HEK293 (cell line): Measurements from ENCODE around the gene CRIM1.
A peak's percentile ranks its signal among the peaks of the same experiment; 100 is the strongest.

Experiments used
- CTCF ChIA-PET: fragments of 350-600 bp; formaldehyde crosslinking; extraction: SDS; loops from one replicate; lab custom pipeline; 2021; ENCODE audit warnings: antibody characterized with exemption; lab: Yijun Ruan, JAX
- POLR2A ChIA-PET: fragments of 300-600 bp; formaldehyde crosslinking; extraction: SDS; loops from one replicate; lab custom pipeline; 2020; ENCODE audit warnings: antibody characterized with exemption, inconsistent platforms; lab: Yijun Ruan, JAX
- H3K27ac ChIP-seq: fragments of 200-500 bp; sonication (Bioruptor generic); 2 replicates; pipeline ENCODE4 v1.5.1; 2014; ENCODE audit warnings: low read depth, low read length, control low read depth, inconsistent platforms; ENCODE audit errors: extremely low read depth
- H3K36me3 ChIP-seq, 2 experiments: fragments of 200-500 bp in 1 of 2; sonication (Bioruptor generic) in 1 of 2; 1 replicate in 1 of 2; 2 replicates in 1 of 2; pipeline ENCODE4 v1.5.1; 2014 to 2017; ENCODE audit warnings: inconsistent platforms in 2 of 2, low read length in 2 of 2; ENCODE audit not compliant: control insufficient read depth in 2 of 2, insufficient read depth in 1 of 2
- H3K4me1 ChIP-seq: fragments of 200-500 bp; sonication (Bioruptor generic); 2 replicates; pipeline ENCODE4 v1.5.1; 2014; ENCODE audit warnings: mild to moderate bottlenecking, low read length, inconsistent platforms; ENCODE audit not compliant: control insufficient read depth, insufficient read depth
- H3K4me3 ChIP-seq: 2 replicates; pipeline ENCODE4 v1.5.1; 2011; ENCODE audit warnings: low read depth, mild to moderate bottlenecking, control low read depth, low read length, moderate library complexity
- H3K9me3 ChIP-seq: fragments of 200-500 bp; sonication (Bioruptor generic); 2 replicates; pipeline ENCODE4 v1.5.1; 2014; ENCODE audit warnings: low read depth, low read length, inconsistent platforms; ENCODE audit not compliant: control insufficient read depth, insufficient read depth
- MZF1 ChIP-seq: fragments of 450-650 bp; formaldehyde crosslinking; IDR thresholded peaks from 2 replicates; pipeline ENCODE4 v1.5.1; 2017; ENCODE audit warnings: missing biosample characterization, missing genetic modification characterization, borderline replicate concordance
- OSR2 ChIP-seq: fragments of 450-650 bp; formaldehyde crosslinking; IDR thresholded peaks from 2 replicates; pipeline ENCODE4 v1.5.1; 2016; ENCODE audit warnings: missing biosample characterization, missing genetic modification characterization
- PATZ1 ChIP-seq: fragments of 450-650 bp; formaldehyde crosslinking; IDR thresholded peaks from 2 replicates; pipeline ENCODE4 v1.5.1; 2016; ENCODE audit warnings: missing biosample characterization, missing genetic modification characterization
- SP2 ChIP-seq: fragments of 450-650 bp; formaldehyde crosslinking; IDR thresholded peaks from 2 replicates; pipeline ENCODE4 v1.5.1; 2016; ENCODE audit warnings: missing biosample characterization, missing genetic modification characterization
- SP3 ChIP-seq: fragments of 450-650 bp; formaldehyde crosslinking; IDR thresholded peaks from 2 replicates; pipeline ENCODE4 v1.5.1; 2016; ENCODE audit warnings: missing biosample characterization, missing genetic modification characterization
- ZBTB20 ChIP-seq: fragments of 450-650 bp; formaldehyde crosslinking; IDR thresholded peaks from 2 replicates; pipeline ENCODE4 v1.5.1; 2016; ENCODE audit warnings: missing biosample characterization, missing genetic modification characterization
- ZBTB21 ChIP-seq: fragments of 450-650 bp; formaldehyde crosslinking; IDR thresholded peaks from 2 replicates; pipeline ENCODE4 v1.5.1; 2017; ENCODE audit warnings: missing biosample characterization, missing genetic modification characterization
- ZBTB26 ChIP-seq: fragments of 450-650 bp; formaldehyde crosslinking; optimal IDR thresholded peaks from 2 replicates; pipeline ENCODE3; 2016; ENCODE audit warnings: missing biosample characterization, mild to moderate bottlenecking, missing genetic modification characterization
- ZBTB7A ChIP-seq: fragments of 450-650 bp; formaldehyde crosslinking; IDR thresholded peaks from 2 replicates; pipeline ENCODE4 v1.5.1; 2016; ENCODE audit warnings: low read depth, missing biosample characterization, missing genetic modification characterization
- ZFP41 ChIP-seq: fragments of 450-650 bp; formaldehyde crosslinking; IDR thresholded peaks from 2 replicates; pipeline ENCODE4 v1.5.1; 2016; ENCODE audit warnings: missing biosample characterization, missing genetic modification characterization, borderline replicate concordance
- ZFP69B ChIP-seq: fragments of 450-650 bp; formaldehyde crosslinking; IDR thresholded peaks from 2 replicates; pipeline ENCODE4 v1.5.1; 2016; ENCODE audit warnings: missing biosample characterization, missing genetic modification characterization
- ZNF121 ChIP-seq: fragments of 450-650 bp; formaldehyde crosslinking; IDR thresholded peaks from 2 replicates; pipeline ENCODE4 v1.5.1; 2016; ENCODE audit warnings: missing biosample characterization, missing genetic modification characterization
- ZNF146 ChIP-seq: fragments of 450-650 bp; formaldehyde crosslinking; IDR thresholded peaks from 2 replicates; pipeline ENCODE4 v1.5.1; 2016; ENCODE audit warnings: missing biosample characterization, missing genetic modification characterization
- ZNF202 ChIP-seq: fragments of 450-650 bp; formaldehyde crosslinking; IDR thresholded peaks from 2 replicates; pipeline ENCODE4 v1.5.1; 2016; ENCODE audit warnings: missing biosample characterization, missing genetic modification characterization, borderline replicate concordance
- ZNF221 ChIP-seq: fragments of 450-650 bp; formaldehyde crosslinking; IDR thresholded peaks from 2 replicates; pipeline ENCODE4 v1.5.1; 2017; ENCODE audit warnings: missing biosample characterization, missing genetic modification characterization, borderline replicate concordance
- ZNF302 ChIP-seq: fragments of 450-650 bp; formaldehyde crosslinking; IDR thresholded peaks from 2 replicates; pipeline ENCODE4 v1.5.1; 2016; ENCODE audit warnings: missing biosample characterization, missing genetic modification characterization, low read depth
- ZNF366 ChIP-seq: fragments of 450-650 bp; formaldehyde crosslinking; conservative IDR thresholded peaks from 2 replicates; pipeline ENCODE4 v1.5.1; 2016; ENCODE audit warnings: missing biosample characterization, missing genetic modification characterization
- ZNF544 ChIP-seq: fragments of 450-650 bp; formaldehyde crosslinking; IDR thresholded peaks from 2 replicates; pipeline ENCODE4 v1.5.0; 2017; ENCODE audit warnings: missing biosample characterization, missing genetic modification characterization
- ZNF555 ChIP-seq: fragments of 450-650 bp; formaldehyde crosslinking; conservative IDR thresholded peaks from 2 replicates; pipeline ENCODE4 v1.5.1; 2017; ENCODE audit warnings: missing biosample characterization, mild to moderate bottlenecking, missing genetic modification characterization, inconsistent platforms
- ZNF571 ChIP-seq: fragments of 450-650 bp; formaldehyde crosslinking; IDR thresholded peaks from 2 replicates; pipeline ENCODE4 v1.5.0; 2017; ENCODE audit warnings: missing biosample characterization, missing genetic modification characterization
- ZNF629 ChIP-seq: fragments of 450-650 bp; formaldehyde crosslinking; IDR thresholded peaks from 2 replicates; pipeline ENCODE4 v1.5.1; 2017; ENCODE audit warnings: missing biosample characterization, missing genetic modification characterization
- ZNF645 ChIP-seq: fragments of 450-650 bp; formaldehyde crosslinking; IDR thresholded peaks from 2 replicates; pipeline ENCODE4; 2016; ENCODE audit warnings: missing biosample characterization, missing genetic modification characterization
- ZSCAN4 ChIP-seq: fragments of 450-650 bp; formaldehyde crosslinking; IDR thresholded peaks from 2 replicates; pipeline ENCODE4 v1.5.1; 2017; ENCODE audit warnings: missing biosample characterization, missing genetic modification characterization

CRIM1 gene

GRCh38 chr2:36432479-36432878, 76.9 kb downstream of the CRIM1 start:
- Histone ChIP-seq H3K36me3 (no peaks in the 10 kb centered on the region), H3K9me3 (no peaks in the 10 kb centered on the region), H3K27ac (no peak overlapping the region), H3K4me1 (peaks cover 9% of the 10 kb centered on the region), H3K4me3 (no peak overlapping the region)
- ChIA-PET CTCF (interaction anchor here (0.6 to 1.3 kb wide), 4 partner anchors 70 to 1002 kb away, joined by 3 to 7 read pairs (median 4); no protein-coding TSS in a partner anchor), POLR2A (interaction anchor here (0.9 kb wide), 1 partner anchor 77 kb away, joined by 4 read pairs; the partner anchor contains the start of gene CRIM1)
- TF ChIP-seq ZNF302 (tag by site-specific recombination): no peak
- no peak for TF ChIP-seq ZNF571
- no peak for TF ChIP-seq OSR2 (tag by site-specific recombination)
- no peak for TF ChIP-seq SP3 (tag by site-specific recombination)
- no peak for TF ChIP-seq ZNF146
- TF ChIP-seq ZSCAN4 (tag by site-specific recombination): no peak
- no peak for TF ChIP-seq ZFP69B (tag by site-specific recombination)
- TF ChIP-seq ZBTB26 (tag by site-specific recombination): no peak
- TF ChIP-seq ZNF629 (tag by site-specific recombination): no peak

GRCh38 chr2:36433311-36434217, 78.0 kb downstream of the CRIM1 start:
- Histone ChIP-seq H3K9me3 (no peaks in the 10 kb centered on the region), H3K36me3 (no peaks in the 10 kb centered on the region), H3K4me3 (no peak overlapping the region), H3K27ac (no peak overlapping the region), H3K4me1 (peaks cover 5% of the 10 kb centered on the region)
- ChIA-PET POLR2A (interaction anchor here (1.5 kb wide), 1 partner anchor 79 kb away, joined by 6 read pairs; no protein-coding TSS in a partner anchor), CTCF (interaction anchor here (0.6 to 1.6 kb wide), 5 partner anchors 22 to 1003 kb away, joined by 3 to 7 read pairs (median 4); no protein-coding TSS in a partner anchor)
- TF ChIP-seq ZNF544 (tag by site-specific recombination) (peak; percentile 70), ZNF645 (no peak)

GRCh38 chr2:36438449-36438977, 82.9 kb downstream of the CRIM1 start:
- Histone ChIP-seq H3K27ac (no peak overlapping the region), H3K9me3 (no peaks in the 10 kb centered on the region), H3K4me3 (no peak overlapping the region), H3K36me3 (peaks cover 4 to 24% of the 10 kb centered on the region in 2 experiments; a peak in 2 of 3 replicates), H3K4me1 (no peaks in the 10 kb centered on the region)
- POLR2A ChIA-PET: no interaction called here
- CTCF ChIA-PET: interaction anchor here (0.8 kb wide), 1 partner anchor 15 kb away, joined by 5 read pairs; no protein-coding TSS in a partner anchor
- TF ChIP-seq ZNF221 (tag by site-specific recombination) (no peak), ZNF202 (no peak), ZFP41 (tag by site-specific recombination) (no peak), ZNF366 (tag by site-specific recombination) (no peak), ZBTB21 (tag by site-specific recombination) (no peak), SP2 (tag by site-specific recombination) (no peak), ZNF121 (tag by site-specific recombination) (no peak), ZBTB26 (tag by site-specific recombination) (no peak), MZF1 (no peak), ZBTB7A (tag by site-specific recombination) (no peak), ZBTB20 (no peak), PATZ1 (tag by site-specific recombination) (no peak), ZNF555 (tag by site-specific recombination) (no peak)
